HepG2 (cell line): ENCODE data around the gene CELF2. TPM values are rescaled to one million over a fixed set of nuclear protein-coding genes. Genes with fewer than 3 reads are reported as not detected.

ENCODE experiments used
- ATAC-seq: fragments of 200-7000 bp; cut with Tn5 transposase; 3 replicates; pipeline ENCODE4 v1.9.1; 2020; ENCODE audit warnings: mild to moderate bottlenecking, moderate library complexity
- BruUV-seq: library from RNA; stranded (reverse); fragments of 400-500 nt; replicated peaks from 2 replicates; lab custom pipeline; 2021; lab: Mats Ljungman, UMichigan
- CTCF ChIA-PET: fragments of 300-600 bp; formaldehyde crosslinking; extraction: SDS; loops from one replicate; lab custom pipeline; 2021; ENCODE audit warnings: low total read pairs, inconsistent platforms, low intra/inter-chr PET ratio; lab: Yijun Ruan, JAX
- POLR2A ChIA-PET: fragments of 350-600 bp; sonication (Branson Sonifier 250); formaldehyde crosslinking; loops from one replicate; lab custom pipeline; 2020; ENCODE audit warnings: antibody characterized with exemption, inconsistent platforms; lab: Yijun Ruan, JAX
- DNase-seq: peaks from one replicate; pipeline ENCODE4 v3.0.0-alpha.2; 2015; ENCODE audit warnings: low spot score
- FAIRE-seq: peaks from 3 replicates; lab custom pipeline; 2011; peaks lifted over from hg19 to GRCh38; lab: Jason Lieb, UNC
- H2AFZ ChIP-seq: one replicate; pipeline ENCODE4 v1.6.1; 2011; ENCODE audit warnings: low read length, inconsistent platforms
- H3K27ac ChIP-seq: fragments of 300-600 bp; 3 replicates; pipeline ENCODE4 v1.8.0; 2011; ENCODE audit warnings: mixed run types, mild to moderate bottlenecking, mixed read lengths, low read length, inconsistent platforms; ENCODE audit not compliant: insufficient read depth; ENCODE audit errors: extremely low read length
- H3K27me3 ChIP-seq, 2 experiments: fragments of 200-600 bp in 1 of 2; 2 replicates in 1 of 2; 3 replicates in 1 of 2; pipeline versions ENCODE4 v1.6.0 to v1.8.0; 2011; ENCODE audit warnings: low read length in 2 of 2, mild to moderate bottlenecking in 2 of 2, moderate library complexity in 2 of 2, inconsistent platforms in 1 of 2; ENCODE audit not compliant: insufficient read depth in 2 of 2, control insufficient read depth in 1 of 2
- H3K36me3 ChIP-seq, 2 experiments: fragments of 200-600 bp in 1 of 2; replicated peaks in 1 of 2; 2 replicates in 1 of 2; 3 replicates in 1 of 2; pipeline versions ENCODE4 v1.5.1 to v1.8.0; 2011; ENCODE audit warnings: low read length in 2 of 2, inconsistent platforms in 1 of 2; ENCODE audit not compliant: insufficient read depth in 2 of 2, control insufficient read depth in 1 of 2
- H3K4me1 ChIP-seq: 2 replicates; pipeline ENCODE4 v1.5.1; 2012; ENCODE audit warnings: low read length, inconsistent platforms; ENCODE audit not compliant: insufficient read depth
- H3K4me2 ChIP-seq: 2 replicates; pipeline ENCODE4 v1.6.0; 2011; ENCODE audit warnings: low read depth, low read length, inconsistent platforms
- H3K4me3 ChIP-seq, 3 experiments: fragments of 200-600 bp in 1 of 3; sonication (generic), shearing (Covaris generic) in 1 of 3; replicated peaks in 1 of 3; 2 replicates each; pipeline ENCODE4 v1.5.1; 2011 to 2016; ENCODE audit warnings: low read length in 3 of 3, inconsistent platforms in 2 of 3, low read depth in 2 of 3, mild to moderate bottlenecking in 2 of 3, control low read depth in 1 of 3, mixed read lengths in 1 of 3; ENCODE audit not compliant: insufficient read depth in 1 of 3
- H3K79me2 ChIP-seq: one replicate; pipeline ENCODE4 v1.6.1; 2011; ENCODE audit warnings: low read length, inconsistent platforms; ENCODE audit not compliant: insufficient read depth
- H3K9ac ChIP-seq: 2 replicates; pipeline ENCODE4 v1.6.0; 2011; ENCODE audit warnings: mild to moderate bottlenecking, low read depth, low read length, inconsistent platforms; ENCODE audit not compliant: insufficient read depth
- H3K9me3 ChIP-seq: 2 replicates; pipeline ENCODE4 v1.5.1; 2012; ENCODE audit warnings: mild to moderate bottlenecking, low read length
- H4K20me1 ChIP-seq: 2 replicates; pipeline ENCODE4 v1.6.0; 2011; ENCODE audit warnings: inconsistent platforms, mild to moderate bottlenecking, low read length, moderate library complexity; ENCODE audit not compliant: insufficient read depth
- ARHGAP35 ChIP-seq: sonication (generic); formaldehyde crosslinking; IDR thresholded peaks from 2 replicates; pipeline ENCODE4 v1.9.0; 2022; ENCODE audit warnings: mild to moderate bottlenecking, inconsistent platforms, moderate library complexity, missing genetic modification reagents, borderline replicate concordance
- ATAD3A ChIP-seq: sonication (generic); formaldehyde crosslinking; IDR thresholded peaks from 2 replicates; pipeline ENCODE4 v1.4.0; 2020; ENCODE audit warnings: missing genetic modification reagents
- BRF2 ChIP-seq: sonication (generic); formaldehyde crosslinking; IDR thresholded peaks from 2 replicates; pipeline ENCODE4 v1.8.1; 2022; ENCODE audit warnings: mild to moderate bottlenecking, missing genetic modification reagents
- HOXA3 ChIP-seq: sonication (generic); formaldehyde crosslinking; IDR thresholded peaks from 2 replicates; pipeline ENCODE4 v1.5.0; 2020; ENCODE audit warnings: missing genetic modification reagents
- KLF11 ChIP-seq: IDR thresholded peaks from 2 replicates; pipeline ENCODE4 v1.6.1; 2016; ENCODE audit warnings: missing compliant biosample characterization
- PHB2 ChIP-seq: fragments of 450-650 bp; IDR thresholded peaks from 2 replicates; pipeline ENCODE4 v1.6.1; 2018; ENCODE audit not compliant: partially characterized antibody
- PTBP1 ChIP-seq: fragments of 200-400 bp; formaldehyde crosslinking; IDR thresholded peaks from 2 replicates; pipeline ENCODE4 v1.6.1; 2018; ENCODE audit warnings: low read length, low read depth; ENCODE audit not compliant: poor library complexity, severe bottlenecking
- SATB2 ChIP-seq: sonication (generic); formaldehyde crosslinking; IDR thresholded peaks from 2 replicates; pipeline ENCODE4 v1.5.0; 2020; ENCODE audit warnings: missing genetic modification reagents
- SNRNP70 ChIP-seq: fragments of 200-400 bp; formaldehyde crosslinking; IDR thresholded peaks from 2 replicates; pipeline ENCODE4 v1.6.1; 2017; ENCODE audit warnings: mild to moderate bottlenecking, low read depth, low read length, moderate library complexity
- SSRP1 ChIP-seq: IDR thresholded peaks from 2 replicates; pipeline ENCODE4 v1.6.1; 2016; ENCODE audit warnings: control low read depth
- THAP11 ChIP-seq: IDR thresholded peaks from 2 replicates; pipeline ENCODE4 v1.6.1; 2016; ENCODE audit warnings: missing biosample characterization, missing genetic modification reagents
- ZC3H13 ChIP-seq: sonication (generic); formaldehyde crosslinking; IDR thresholded peaks from 2 replicates; pipeline ENCODE4 v1.8.1; 2023; ENCODE audit warnings: mild to moderate bottlenecking, missing genetic modification reagents, moderate library complexity
- ZEB1 ChIP-seq: IDR thresholded peaks from 2 replicates; pipeline ENCODE4 v1.6.1; 2012; ENCODE audit warnings: mild to moderate bottlenecking, low read depth, inconsistent platforms; ENCODE audit not compliant: insufficient replicate concordance
- ZNF121 ChIP-seq: sonication (generic); formaldehyde crosslinking; IDR thresholded peaks from 2 replicates; pipeline ENCODE4 v1.5.0; 2020; ENCODE audit warnings: mild to moderate bottlenecking, missing genetic modification reagents
- ZNF367 ChIP-seq: sonication (generic); formaldehyde crosslinking; IDR thresholded peaks from 2 replicates; pipeline ENCODE4 v1.4.0; 2020; ENCODE audit warnings: missing genetic modification reagents, borderline replicate concordance
- WGBS: methylation state at CpG from one replicate; pipeline ENCODE4 v1.1.6; 2017; ENCODE audit warnings: low lambda C conversion rate; 5-methylcytosine and 5-hydroxymethylcytosine counted together
- in situ Hi-C: cut with HindIII; loops from 2 replicates; pipeline ENCODE4 v1.10.0; 2017; ENCODE audit warnings: low pct_unique_long_range_greater_than_20kb; ENCODE audit not compliant: extremely low pct_ligation_motif_present
- intact Hi-C: fragments of 100-400 bp; cut with micrococcal nuclease; formaldehyde crosslinking; loops from one replicate; pipeline ENCODE4 v1.10.0; 2022; ENCODE audit not compliant: unreplicated experiment
- polyA plus RNA-seq, 8 experiments: library from polyadenylated mRNA; depleted of rRNA in 3 of 8; stranded (reverse) in 7 of 8; unstranded in 1 of 8; fragments of >200 nt; fragmentation: Illumina TruSeq in 4 of 8; extraction: Trizol in 4 of 8; gene quantifications; 2 replicates each; pipeline versions ENCODE4 v1.2.1 to v1.2.3, GENCODE V29; 2011 to 2016; ENCODE audit warnings: low read depth in 4 of 8, missing spikeins in 1 of 8, mixed read lengths in 1 of 8; ENCODE audit not compliant: insufficient read depth in 1 of 8
- total RNA-seq, 5 experiments: library from RNA; depleted of rRNA; stranded (reverse); fragments of >200 nt; fragmentation: Illumina TruSeq; extraction: Trizol; gene quantifications; 2 replicates each; pipeline ENCODE4 v1.2.3, GENCODE V29; 2016; ENCODE audit warnings: low read depth in 1 of 5
- TF ChIP-seq, protein P1 (sequence below): sonication (generic); formaldehyde crosslinking; IDR thresholded peaks from 2 replicates; pipeline ENCODE4 v1.5.1; 2020; ENCODE audit warnings: missing genetic modification reagents, mild to moderate bottlenecking, borderline replicate concordance
- TF ChIP-seq, protein P2 (sequence below): sonication (generic); formaldehyde crosslinking; IDR thresholded peaks from 2 replicates; pipeline ENCODE4 v1.4.0; 2020; ENCODE audit warnings: mild to moderate bottlenecking, missing genetic modification reagents
- TF ChIP-seq, protein P3 (sequence below): sonication (generic); formaldehyde crosslinking; IDR thresholded peaks from 2 replicates; pipeline ENCODE4 v1.4.0; 2020; ENCODE audit warnings: missing genetic modification reagents, borderline replicate concordance

CELF2 gene
- total and polyA plus RNA-seq, 2 of the 13 experiments (the other 11 are each of a cell fraction or from before 2014, with no cell fraction given) = not detected

GRCh38 chr10:11358923-11359575 is 341.4 kb downstream of the CELF2 start (continued):
- no peak for TF ChIP-seq SSRP1 (CRISPR knock-in tag)
- TF ChIP-seq, protein P1, sequence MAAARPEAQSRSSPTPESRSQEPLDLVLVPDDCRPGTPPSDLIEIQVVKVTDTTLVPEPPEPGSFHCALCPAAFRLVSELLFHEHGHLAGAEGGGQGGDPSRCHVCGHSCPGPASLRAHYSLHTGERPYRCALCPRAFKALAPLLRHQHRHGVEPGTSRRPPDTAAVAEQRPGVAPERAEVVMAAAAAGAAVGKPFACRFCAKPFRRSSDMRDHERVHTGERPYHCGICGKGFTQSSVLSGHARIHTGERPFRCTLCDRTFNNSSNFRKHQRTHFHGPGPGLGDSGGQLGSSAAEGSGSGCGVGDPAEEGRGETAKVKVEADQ (CRISPR knock-in tag) = no peak
- TF ChIP-seq BRF2 = no peak
- TF ChIP-seq PTBP1 = no peak
- TF ChIP-seq ZEB1 = no peak

DNA sequence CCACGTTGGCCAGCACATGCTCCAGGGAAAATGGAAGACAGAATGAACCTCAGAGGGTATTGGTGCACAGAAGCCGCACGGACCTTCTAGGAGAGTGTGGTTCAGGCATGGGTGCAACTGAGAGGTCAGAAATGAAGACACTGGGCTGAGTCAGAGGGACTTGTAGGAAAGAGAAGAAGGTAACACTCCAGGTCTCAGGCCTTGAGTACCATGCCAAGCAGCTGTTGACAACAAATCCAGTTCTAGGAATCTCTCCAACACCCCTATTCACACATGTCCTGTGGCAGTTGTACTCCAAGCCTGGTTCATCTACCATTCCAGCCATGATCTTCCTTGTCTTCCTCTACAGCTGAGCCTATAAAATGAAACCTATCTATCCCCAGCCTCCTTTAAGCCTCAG is 342.2 kb downstream of the CELF2 start:
- ChIA-PET POLR2A (no interaction called here), CTCF (no interaction called here)
- H3K9ac ChIP-seq = no peak overlapping the region
- no peak overlapping the region for H2AFZ ChIP-seq
- H3K27ac ChIP-seq = no peak overlapping the region
- BruUV-seq = no TSS peak
- in situ Hi-C loops = no loop called here
- TF ChIP-seq SATB2 (CRISPR knock-in tag) (no peak), THAP11 (CRISPR knock-in tag) (no peak), ZC3H13 (CRISPR knock-in tag) (no peak), SNRNP70 (no peak), KLF11 (no peak), ZNF367 (CRISPR knock-in tag) (no peak), ATAD3A (CRISPR knock-in tag) (no peak), PHB2 (no peak), HOXA3 (no peak), ARHGAP35 (CRISPR knock-in tag) (no peak), ZNF121 (no peak)
- TF ChIP-seq, protein P2, sequence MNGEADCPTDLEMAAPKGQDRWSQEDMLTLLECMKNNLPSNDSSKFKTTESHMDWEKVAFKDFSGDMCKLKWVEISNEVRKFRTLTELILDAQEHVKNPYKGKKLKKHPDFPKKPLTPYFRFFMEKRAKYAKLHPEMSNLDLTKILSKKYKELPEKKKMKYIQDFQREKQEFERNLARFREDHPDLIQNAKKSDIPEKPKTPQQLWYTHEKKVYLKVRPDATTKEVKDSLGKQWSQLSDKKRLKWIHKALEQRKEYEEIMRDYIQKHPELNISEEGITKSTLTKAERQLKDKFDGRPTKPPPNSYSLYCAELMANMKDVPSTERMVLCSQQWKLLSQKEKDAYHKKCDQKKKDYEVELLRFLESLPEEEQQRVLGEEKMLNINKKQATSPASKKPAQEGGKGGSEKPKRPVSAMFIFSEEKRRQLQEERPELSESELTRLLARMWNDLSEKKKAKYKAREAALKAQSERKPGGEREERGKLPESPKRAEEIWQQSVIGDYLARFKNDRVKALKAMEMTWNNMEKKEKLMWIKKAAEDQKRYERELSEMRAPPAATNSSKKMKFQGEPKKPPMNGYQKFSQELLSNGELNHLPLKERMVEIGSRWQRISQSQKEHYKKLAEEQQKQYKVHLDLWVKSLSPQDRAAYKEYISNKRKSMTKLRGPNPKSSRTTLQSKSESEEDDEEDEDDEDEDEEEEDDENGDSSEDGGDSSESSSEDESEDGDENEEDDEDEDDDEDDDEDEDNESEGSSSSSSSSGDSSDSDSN = no peak
- TF ChIP-seq, protein P3, sequence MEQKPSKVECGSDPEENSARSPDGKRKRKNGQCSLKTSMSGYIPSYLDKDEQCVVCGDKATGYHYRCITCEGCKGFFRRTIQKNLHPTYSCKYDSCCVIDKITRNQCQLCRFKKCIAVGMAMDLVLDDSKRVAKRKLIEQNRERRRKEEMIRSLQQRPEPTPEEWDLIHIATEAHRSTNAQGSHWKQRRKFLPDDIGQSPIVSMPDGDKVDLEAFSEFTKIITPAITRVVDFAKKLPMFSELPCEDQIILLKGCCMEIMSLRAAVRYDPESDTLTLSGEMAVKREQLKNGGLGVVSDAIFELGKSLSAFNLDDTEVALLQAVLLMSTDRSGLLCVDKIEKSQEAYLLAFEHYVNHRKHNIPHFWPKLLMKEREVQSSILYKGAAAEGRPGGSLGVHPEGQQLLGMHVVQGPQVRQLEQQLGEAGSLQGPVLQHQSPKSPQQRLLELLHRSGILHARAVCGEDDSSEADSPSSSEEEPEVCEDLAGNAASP (CRISPR knock-in tag) = no peak
- DNase-seq (no peak), FAIRE-seq (no peak), ATAC-seq (no peak)
- no peaks in the 10 kb centered on the region for H3K79me2 ChIP-seq
- no peak overlapping the region for H3K4me2 ChIP-seq
- H3K4me1 ChIP-seq = no peaks in the 10 kb centered on the region
- peaks cover 0 to 4% of the 10 kb centered on the region in 2 experiments; a peak in 2 of 5 replicates for H3K27me3 ChIP-seq
- 19% methylated on average over 3 of the region's 3 CpGs for WGBS
- no peaks in the 10 kb centered on the region for H3K36me3 ChIP-seq
- H3K4me3 ChIP-seq = no peak overlapping the region
- intact Hi-C loops = no loop called here
- no peaks in the 10 kb centered on the region for H3K9me3 ChIP-seq
- H4K20me1 ChIP-seq = no peaks in the 10 kb centered on the region
